ENCODE measurements around the gene ZNF700.
A peak's percentile ranks its signal among the peaks of the same experiment; 100 is the strongest.

The ZNF700 gene

GRCh38 chr19:11963566-11964355 lies 38.9 kb downstream of the ZNF700 start:
- peak overlapping the region; percentile 79 for H3K4me2 ChIP-seq (ENCODE audit: low read depth, low read length)

DNA sequence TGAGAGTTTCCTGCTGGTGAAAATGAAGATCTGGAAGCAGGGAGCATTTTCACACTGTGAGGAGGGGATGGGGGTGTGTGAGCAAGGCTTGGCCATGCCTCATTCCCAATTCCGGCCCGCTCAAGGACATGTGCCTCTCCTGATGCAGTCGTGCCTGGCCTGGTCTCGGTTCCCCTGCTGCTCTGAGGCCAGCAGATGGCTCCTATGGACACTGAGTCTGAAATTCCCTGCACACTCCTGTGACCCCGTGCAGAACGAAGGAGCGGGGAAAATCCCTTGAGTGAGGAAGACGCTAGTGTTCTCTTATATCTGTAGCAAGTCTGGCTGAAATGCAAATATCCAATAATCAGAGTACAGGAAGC lies 39.6 kb downstream of the ZNF700 start:
- no peaks in the 10 kb centered on the region for H3K9me2 ChIP-seq (replicated peaks; ENCODE audit: insufficient read depth, low read length)
- H3K27ac ChIP-seq (ENCODE audit: low read length), result peak overlapping the region; percentile 26; the same call in 1 of the 2 replicates
- no peaks in the 10 kb centered on the region for H3K9me3 ChIP-seq (replicated peaks; ENCODE audit: insufficient read depth, low read length)
- H3K4me1 ChIP-seq (ENCODE audit: low read length), result peaks cover 10% of the 10 kb centered on the region; the same call in 1 of the 2 replicates
- peak overlapping the region; percentile 1; the same call in 1 of the 2 replicates for H3K9ac ChIP-seq (ENCODE audit: low read length)
- no peaks in the 10 kb centered on the region for H3K36me3 ChIP-seq (replicated peaks; ENCODE audit: insufficient read depth, low read length)
- peaks cover 6% of the 10 kb centered on the region for H3F3A ChIP-seq (ENCODE audit: insufficient read depth, low read length)
- peak overlapping the region; percentile 79 for H3K4me2 ChIP-seq (ENCODE audit: low read depth, low read length)
- no peaks in the 10 kb centered on the region for H3K79me2 ChIP-seq (ENCODE audit: low read length)
- peak overlapping the region; percentile 74 for H2AFZ ChIP-seq (ENCODE audit: low read length)
- no peaks in the 10 kb centered on the region for H3K27me3 ChIP-seq (replicated peaks; ENCODE audit: insufficient read depth, low read length)
- TF ChIP-seq EZH2phosphoT487 (IDR thresholded peaks at IDR 0.05; ENCODE audit: low read length), result no peak
- TF ChIP-seq, protein P1, sequence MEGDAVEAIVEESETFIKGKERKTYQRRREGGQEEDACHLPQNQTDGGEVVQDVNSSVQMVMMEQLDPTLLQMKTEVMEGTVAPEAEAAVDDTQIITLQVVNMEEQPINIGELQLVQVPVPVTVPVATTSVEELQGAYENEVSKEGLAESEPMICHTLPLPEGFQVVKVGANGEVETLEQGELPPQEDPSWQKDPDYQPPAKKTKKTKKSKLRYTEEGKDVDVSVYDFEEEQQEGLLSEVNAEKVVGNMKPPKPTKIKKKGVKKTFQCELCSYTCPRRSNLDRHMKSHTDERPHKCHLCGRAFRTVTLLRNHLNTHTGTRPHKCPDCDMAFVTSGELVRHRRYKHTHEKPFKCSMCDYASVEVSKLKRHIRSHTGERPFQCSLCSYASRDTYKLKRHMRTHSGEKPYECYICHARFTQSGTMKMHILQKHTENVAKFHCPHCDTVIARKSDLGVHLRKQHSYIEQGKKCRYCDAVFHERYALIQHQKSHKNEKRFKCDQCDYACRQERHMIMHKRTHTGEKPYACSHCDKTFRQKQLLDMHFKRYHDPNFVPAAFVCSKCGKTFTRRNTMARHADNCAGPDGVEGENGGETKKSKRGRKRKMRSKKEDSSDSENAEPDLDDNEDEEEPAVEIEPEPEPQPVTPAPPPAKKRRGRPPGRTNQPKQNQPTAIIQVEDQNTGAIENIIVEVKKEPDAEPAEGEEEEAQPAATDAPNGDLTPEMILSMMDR (IDR thresholded peaks at IDR 0.05; ENCODE audit: low read length), result peak; percentile 29
- peak overlapping the region; percentile 73 for H3K4me3 ChIP-seq (ENCODE audit: low read length)
- no peaks in the 10 kb centered on the region for H4K20me1 ChIP-seq (ENCODE audit: insufficient read depth, low read length)
- no peak for DNase-seq

More at GRCh38 chr19:11963566-11964355, 38.9 kb downstream of the ZNF700 start:
- H3K36me3 ChIP-seq (replicated peaks; ENCODE audit: insufficient read depth, low read length), result no peaks in the 10 kb centered on the region
- DNase-seq, result peak; percentile 68
- no peaks in the 10 kb centered on the region for H4K20me1 ChIP-seq (ENCODE audit: insufficient read depth, low read length)
- H3K27ac ChIP-seq (ENCODE audit: low read length), result no peak overlapping the region
- H2AFZ ChIP-seq (ENCODE audit: low read length), result peak overlapping the region; percentile 74
- no peaks in the 10 kb centered on the region for H3K9me3 ChIP-seq (replicated peaks; ENCODE audit: insufficient read depth, low read length)
- H3F3A ChIP-seq (ENCODE audit: insufficient read depth, low read length), result peaks cover 6% of the 10 kb centered on the region
- H3K4me1 ChIP-seq (ENCODE audit: low read length), result peaks cover 10% of the 10 kb centered on the region; the same call in 1 of the 2 replicates
- H3K27me3 ChIP-seq (replicated peaks; ENCODE audit: insufficient read depth, low read length), result no peaks in the 10 kb centered on the region
- peak overlapping the region; percentile 73 for H3K4me3 ChIP-seq (ENCODE audit: low read length)
- H3K9me2 ChIP-seq (replicated peaks; ENCODE audit: insufficient read depth, low read length), result no peaks in the 10 kb centered on the region
- TF ChIP-seq EZH2 (optimal IDR thresholded peaks at IDR 0.05; ENCODE audit: low read depth, low read length) (no peak), EZH2phosphoT487 (IDR thresholded peaks at IDR 0.05; ENCODE audit: low read length) (no peak)
- TF ChIP-seq, protein P1 (IDR thresholded peaks at IDR 0.05; ENCODE audit: low read length), result peak; percentile 83
- no peak overlapping the region; the same call in 1 of the 2 replicates for H3K9ac ChIP-seq (ENCODE audit: low read length)
- no peaks in the 10 kb centered on the region for H3K79me2 ChIP-seq (ENCODE audit: low read length)

DNA sequence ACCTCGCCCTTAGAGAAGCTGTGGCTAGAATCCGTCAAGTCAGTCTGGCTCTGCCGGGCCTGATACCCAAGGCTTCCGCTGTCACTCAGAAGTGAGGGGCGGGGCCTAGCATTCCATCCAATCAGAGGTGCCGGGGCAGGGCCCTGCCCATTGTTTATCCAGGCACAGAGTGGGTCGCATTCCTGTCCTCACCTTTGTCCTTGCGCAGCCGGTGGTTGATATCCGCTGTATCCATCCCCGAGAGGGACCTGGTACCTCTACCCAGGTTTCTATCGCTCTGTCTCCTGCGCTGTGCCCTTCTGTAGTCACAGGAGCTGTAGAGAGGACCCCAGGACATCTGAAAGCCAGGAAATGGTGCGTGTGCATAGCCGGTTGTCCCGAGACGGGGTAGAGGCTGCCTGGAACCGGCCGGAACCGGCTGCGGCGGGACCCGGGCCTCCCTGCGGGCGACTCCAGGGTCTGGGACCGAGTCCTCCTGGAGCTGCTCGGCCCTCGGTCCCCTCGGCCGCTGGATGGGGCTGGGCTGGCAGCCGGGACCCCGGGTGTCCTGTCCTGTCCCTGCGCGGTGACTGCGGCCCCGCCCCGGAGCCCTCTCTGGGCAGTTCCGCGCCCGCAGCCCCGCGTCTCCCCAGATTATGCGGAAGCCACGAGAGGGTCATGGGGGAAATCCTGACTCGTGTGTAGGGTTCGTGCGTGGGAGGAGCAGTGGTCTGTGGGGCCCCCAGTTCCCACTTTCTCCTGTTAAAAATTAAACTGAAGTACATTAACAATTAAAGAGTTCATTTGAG lies 40.1 kb downstream of the ZNF700 start, which contains the start of gene ZNF763:
ZNF763 (plus strand) TSS at position 183 of the 788 bp plus-strand sequence; CDS start at position 352, 169 bp downstream.
- H3K9ac ChIP-seq (ENCODE audit: low read length), result peak within 1 kb of the TSS; percentile 61
- peaks cover 6% of the 10 kb centered on the region for H3F3A ChIP-seq (ENCODE audit: insufficient read depth, low read length)
- H2AFZ ChIP-seq (ENCODE audit: low read length), result peak within 1 kb of the TSS; percentile 74
- no peaks in the 10 kb centered on the region for H3K9me3 ChIP-seq (replicated peaks; ENCODE audit: insufficient read depth, low read length)
- no peaks in the 10 kb centered on the region for H3K9me2 ChIP-seq (replicated peaks; ENCODE audit: insufficient read depth, low read length)
- peak within 1 kb of the TSS; percentile 73 for H3K4me3 ChIP-seq (ENCODE audit: low read length)
- DNase-seq, result peak; percentile 93
- H3K27ac ChIP-seq (ENCODE audit: low read length), result peak within 1 kb of the TSS; percentile 26; the same call in 1 of the 2 replicates
- no peaks in the 10 kb centered on the region for H3K79me2 ChIP-seq (ENCODE audit: low read length)
- H3K27me3 ChIP-seq (replicated peaks; ENCODE audit: insufficient read depth, low read length), result no peaks in the 10 kb centered on the region
- H3K4me1 ChIP-seq (ENCODE audit: low read length), result peaks cover 10% of the 10 kb centered on the region; the same call in 1 of the 2 replicates
- H3K36me3 ChIP-seq (replicated peaks; ENCODE audit: insufficient read depth, low read length), result no peaks in the 10 kb centered on the region
- no peaks in the 10 kb centered on the region for H4K20me1 ChIP-seq (ENCODE audit: insufficient read depth, low read length)
- H3K4me2 ChIP-seq (ENCODE audit: low read depth, low read length), result peak within 1 kb of the TSS; percentile 79
- TF ChIP-seq, protein P1 (IDR thresholded peaks at IDR 0.05; ENCODE audit: low read length), result no peak
- TF ChIP-seq EZH2 (optimal IDR thresholded peaks at IDR 0.05; ENCODE audit: low read depth, low read length) (no peak), EZH2phosphoT487 (IDR thresholded peaks at IDR 0.05; ENCODE audit: low read length) (no peak)
